Esophagus muscularis mucosa (tissue), 4 donors: ENCODE data around the gene RARS1. TPM values are rescaled to one million over a fixed set of nuclear protein-coding genes. Genes with fewer than 3 reads are reported as not detected.

Source experiments
- DNase-seq: peaks from one replicate; pipeline ENCODE4 v3.0.0-alpha.2; 2017; ENCODE audit errors: extremely low spot score
- H3K27ac ChIP-seq, 4 donors: fragments of 200-600 bp; sonication (generic); replicated peaks in 1 of 4; 1 replicate in 3 of 4; 2 replicates in 1 of 4; pipeline ENCODE4 v1.5.1; 2016 to 2019; ENCODE audit warnings: mild to moderate bottlenecking in 1 of 4
- H3K27me3 ChIP-seq, 4 donors: fragments of 200-600 bp; sonication (generic); one replicate each; pipeline versions ENCODE4 v1.5.1 to v1.6.0; 2016 to 2019
- H3K36me3 ChIP-seq, 4 donors: fragments of 200-600 bp; sonication (generic); one replicate each; pipeline ENCODE4 v1.5.1; 2016 to 2019
- H3K4me1 ChIP-seq, 4 donors: fragments of 200-600 bp; sonication (generic); one replicate each; pipeline ENCODE4 v1.5.1; 2016 to 2019
- H3K4me3 ChIP-seq, 4 donors: fragments of 200-600 bp; sonication (generic); 1 replicate in 2 of 4; 2 replicates in 2 of 4; pipeline ENCODE4 v1.5.1; 2016 to 2019; ENCODE audit warnings: mild to moderate bottlenecking in 4 of 4, moderate library complexity in 1 of 4
- H3K9me3 ChIP-seq, 4 donors: fragments of 200-600 bp; sonication (generic); 1 replicate in 3 of 4; 2 replicates in 1 of 4; pipeline ENCODE4 v1.5.1; 2016 to 2019
- EP300 ChIP-seq: sonication (generic); formaldehyde crosslinking; IDR thresholded peaks from one replicate; pipeline ENCODE4 v1.6.1; 2017; ENCODE audit warnings: antibody characterized with exemption
- POLR2A ChIP-seq: fragments of 450-650 bp; IDR thresholded peaks from one replicate; pipeline ENCODE4 v1.6.1; 2017; ENCODE audit warnings: antibody characterized with exemption, moderate library complexity, mild to moderate bottlenecking, low read depth
- POLR2AphosphoS5 ChIP-seq, 2 donors: sonication (generic); formaldehyde crosslinking; IDR thresholded peaks; one replicate each; pipeline ENCODE4 v1.6.1; 2017; ENCODE audit warnings: antibody characterized with exemption in 2 of 2
- WGBS: methylation state at CpG from one replicate; pipeline ENCODE4 v1.1.5; 2018; 5-methylcytosine and 5-hydroxymethylcytosine counted together
- intact Hi-C: fragments of 100-400 bp; cut with DNase I; formaldehyde crosslinking; loops from one replicate; pipeline ENCODE4 v1.15.1; 2023
- total RNA-seq, 4 donors: library from RNA; depleted of rRNA; stranded (reverse); fragments of >200 nt; gene quantifications; one replicate each; pipeline versions ENCODE4 v1.1.0 to v1.2.1, GENCODE V29; 2016
- TF ChIP-seq, protein P1 (sequence below), 3 experiments: fragments of 200-600 bp in 2 of 3; fragments of 450-650 bp in 1 of 3; sonication (generic) in 2 of 3; IDR thresholded peaks; one replicate each; pipeline ENCODE4 v1.5.1; 2017 to 2019; ENCODE audit warnings: antibody characterized with exemption in 3 of 3, mild to moderate bottlenecking in 2 of 3, moderate library complexity in 1 of 3

Gene RARS1
- total RNA-seq, 4 donors from 2014 or later = 53.8 to 72.3 (median 60.7) TPM

DNA sequence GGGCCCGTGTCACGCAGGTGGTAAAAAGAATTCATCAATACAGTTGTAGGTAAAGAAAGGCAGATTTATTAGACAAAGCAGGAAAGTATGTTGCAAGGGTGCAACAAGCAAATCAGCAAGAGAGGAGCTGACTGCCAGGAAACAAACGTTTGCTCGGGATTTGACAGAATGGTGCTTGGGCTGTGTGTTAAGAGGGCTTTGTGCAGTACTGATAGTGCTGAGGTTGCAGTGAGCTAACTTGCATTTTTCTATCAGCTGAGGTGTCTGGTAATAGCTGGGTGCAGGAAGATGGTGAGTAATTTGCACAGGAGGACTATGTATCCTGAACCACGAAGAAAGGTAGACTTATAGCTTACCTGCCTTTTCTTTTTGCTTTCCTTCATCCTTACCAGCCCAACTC lies 3.9 kb upstream of the RARS1 start:
- no peak overlapping the region for H3K4me3 ChIP-seq
- intact Hi-C loops = loop anchor here (10.0 kb wide), 1 partner anchor 1102 kb away; the partner anchor contains the start of gene SPDL1
- 75% methylated on average over 5 of the region's 5 CpGs for WGBS

DNA sequence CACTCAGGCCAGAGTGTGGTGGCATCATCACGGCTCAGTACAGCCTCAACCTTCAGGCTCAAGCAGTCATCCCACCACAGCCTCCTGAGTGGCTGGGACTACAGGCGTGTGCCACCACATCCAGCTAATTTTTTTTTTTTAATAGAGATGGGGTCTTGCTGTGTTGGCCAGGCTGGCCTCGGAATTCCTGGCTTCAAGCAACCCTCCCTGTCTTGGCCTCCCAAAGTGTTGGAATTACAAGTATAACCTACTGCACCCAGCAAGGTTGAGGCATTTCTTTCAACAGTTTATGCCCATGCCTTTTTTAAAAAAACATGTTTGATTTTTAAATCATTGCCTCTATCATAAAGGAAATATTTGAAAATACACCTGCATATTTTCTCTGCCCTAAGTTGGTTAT lies 2.8 kb downstream of the RARS1 start:
- Histone ChIP-seq H3K36me3 (peaks cover 35 to 62% (median 55%) of the 10 kb centered on the region in 4 donors), H3K9me3 (no peaks in the 10 kb centered on the region), H3K4me3 (no peak overlapping the region), H3K4me1 (peaks cover 6 to 25% (median 15%) of the 10 kb centered on the region in 4 donors), H3K27ac (no peak overlapping the region), H3K27me3 (no peaks in the 10 kb centered on the region)
- intact Hi-C loops = loop anchor here (5.0 to 10.0 kb wide), 3 partner anchors 88 to 1096 kb away; partner anchors contain the start of genes PANK3 and SPDL1
- WGBS = 96% methylated on average over 3 of the region's 3 CpGs
- TF ChIP-seq, protein P1, sequence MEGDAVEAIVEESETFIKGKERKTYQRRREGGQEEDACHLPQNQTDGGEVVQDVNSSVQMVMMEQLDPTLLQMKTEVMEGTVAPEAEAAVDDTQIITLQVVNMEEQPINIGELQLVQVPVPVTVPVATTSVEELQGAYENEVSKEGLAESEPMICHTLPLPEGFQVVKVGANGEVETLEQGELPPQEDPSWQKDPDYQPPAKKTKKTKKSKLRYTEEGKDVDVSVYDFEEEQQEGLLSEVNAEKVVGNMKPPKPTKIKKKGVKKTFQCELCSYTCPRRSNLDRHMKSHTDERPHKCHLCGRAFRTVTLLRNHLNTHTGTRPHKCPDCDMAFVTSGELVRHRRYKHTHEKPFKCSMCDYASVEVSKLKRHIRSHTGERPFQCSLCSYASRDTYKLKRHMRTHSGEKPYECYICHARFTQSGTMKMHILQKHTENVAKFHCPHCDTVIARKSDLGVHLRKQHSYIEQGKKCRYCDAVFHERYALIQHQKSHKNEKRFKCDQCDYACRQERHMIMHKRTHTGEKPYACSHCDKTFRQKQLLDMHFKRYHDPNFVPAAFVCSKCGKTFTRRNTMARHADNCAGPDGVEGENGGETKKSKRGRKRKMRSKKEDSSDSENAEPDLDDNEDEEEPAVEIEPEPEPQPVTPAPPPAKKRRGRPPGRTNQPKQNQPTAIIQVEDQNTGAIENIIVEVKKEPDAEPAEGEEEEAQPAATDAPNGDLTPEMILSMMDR (IDR thresholded peaks at IDR 0.05) = no peak
- no peak for TF ChIP-seq POLR2AphosphoS5 (IDR thresholded peaks at IDR 0.05)
- TF ChIP-seq POLR2A = no peak
- TF ChIP-seq EP300 = no peak
- DNase-seq = no peak

More for the DNA sequence above, 3.9 kb upstream of the RARS1 start:
- DNase-seq = peak; percentile 12
- TF ChIP-seq, protein P1 (IDR thresholded peaks at IDR 0.05) = no peak
- TF ChIP-seq EP300 (no peak), POLR2A (no peak), POLR2AphosphoS5 (IDR thresholded peaks at IDR 0.05) (no peak)
- peaks cover 0 to 4% (median 0%) of the 10 kb centered on the region in 4 donors for H3K27me3 ChIP-seq
- H3K4me1 ChIP-seq = peaks cover 4 to 10% (median 9%) of the 10 kb centered on the region in 4 donors
- H3K9me3 ChIP-seq = no peaks in the 10 kb centered on the region
- H3K36me3 ChIP-seq = no peaks in the 10 kb centered on the region
- H3K27ac ChIP-seq = no peak overlapping the region

DNA sequence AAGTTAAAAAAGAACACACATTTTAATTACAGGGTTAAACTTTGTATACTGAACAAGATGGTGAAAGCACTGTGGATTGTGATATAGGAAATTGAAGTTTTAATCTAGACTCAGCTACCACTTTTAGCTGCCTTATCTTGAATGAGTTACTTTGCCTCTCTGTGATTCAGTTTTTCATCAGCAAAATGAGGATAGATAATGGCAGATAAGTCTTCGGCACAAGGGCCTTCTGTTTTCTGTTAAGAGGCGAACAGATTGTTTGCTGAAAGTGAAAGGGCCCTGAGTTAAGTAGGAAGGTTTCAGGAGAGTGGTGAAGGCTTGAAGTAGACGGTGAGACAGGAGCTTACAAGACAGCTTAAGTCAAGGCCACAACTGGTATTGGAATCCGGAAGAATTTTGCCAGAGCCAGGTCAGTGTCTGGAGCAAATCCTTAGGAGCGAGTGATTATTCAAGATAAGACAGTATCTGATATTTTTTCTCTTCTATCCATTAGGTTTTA lies 7.8 kb downstream of the RARS1 start:
- TF ChIP-seq EP300 (no peak), POLR2AphosphoS5 (IDR thresholded peaks at IDR 0.05) (no peak), POLR2A (no peak)
- TF ChIP-seq, protein P1 (IDR thresholded peaks at IDR 0.05) = no peak
- WGBS = 90% methylated on average over 5 of the region's 5 CpGs
- peaks cover 73 to 100% (median 97%) of the 10 kb centered on the region in 4 donors for H3K36me3 ChIP-seq

DNA sequence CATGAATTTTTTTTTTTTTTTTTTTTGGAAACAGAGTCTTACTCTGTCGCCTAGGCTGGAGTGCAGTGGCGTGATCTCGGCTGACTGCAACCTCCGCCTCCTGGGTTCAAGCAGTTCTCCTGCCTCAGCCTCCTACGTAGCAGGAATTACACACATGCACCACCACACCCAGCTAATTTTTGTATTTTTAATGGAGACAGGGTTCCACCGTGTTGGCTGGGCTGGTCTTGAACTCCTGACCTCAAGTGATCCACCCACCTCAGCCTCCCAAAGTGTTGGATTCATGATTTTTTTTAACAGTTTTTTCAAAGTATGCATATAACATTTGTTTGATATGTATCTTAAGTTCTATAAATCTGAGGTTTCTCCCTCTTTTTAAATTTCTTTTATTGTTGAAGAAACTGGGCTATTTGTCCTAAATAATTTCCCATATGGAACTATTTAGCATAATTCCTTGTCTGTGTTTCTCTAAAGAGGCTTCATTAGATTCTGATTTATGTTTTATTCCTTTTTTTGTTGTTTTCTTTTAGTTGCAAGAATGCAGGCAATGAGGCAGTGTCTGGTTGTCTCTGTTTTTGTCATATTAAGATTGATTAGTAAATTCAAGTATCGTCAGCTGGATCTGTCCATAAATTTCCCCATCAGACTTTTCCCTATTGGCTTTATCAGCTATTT lies 16.4 kb downstream of the RARS1 start:
- WGBS = 90% methylated on average over 7 of the region's 7 CpGs
- TF ChIP-seq EP300 (no peak), POLR2A (no peak), POLR2AphosphoS5 (IDR thresholded peaks at IDR 0.05) (no peak)
- TF ChIP-seq, protein P1 (IDR thresholded peaks at IDR 0.05) = no peak
- Histone ChIP-seq H3K4me3 (no peak overlapping the region), H3K9me3 (no peaks in the 10 kb centered on the region), H3K27me3 (no peaks in the 10 kb centered on the region), H3K36me3 (peaks cover 50 to 100% (median 80%) of the 10 kb centered on the region in 4 donors), H3K27ac (no peak overlapping the region), H3K4me1 (no peaks in the 10 kb centered on the region)
- intact Hi-C loops = loop anchor here (10.0 kb wide), 1 partner anchor 52 kb away; no protein-coding TSS in a partner anchor
- DNase-seq = no peak

More for the DNA sequence above, 7.8 kb downstream of the RARS1 start:
- H3K9me3 ChIP-seq = no peaks in the 10 kb centered on the region
- no peaks in the 10 kb centered on the region for H3K27me3 ChIP-seq
- intact Hi-C loops = no loop called here
- no peak for DNase-seq
- peaks cover 0 to 7% (median 1%) of the 10 kb centered on the region in 4 donors for H3K4me1 ChIP-seq
- H3K27ac ChIP-seq = no peak overlapping the region
- H3K4me3 ChIP-seq = no peak overlapping the region
